ENCODE data around the gene TGFBR2. TPM values are rescaled to one million over a fixed set of nuclear protein-coding genes. Genes with fewer than 3 reads are reported as not detected.
A peak's percentile ranks its signal among the peaks of the same experiment; 100 is the strongest.

TGFBR2 gene
- total and polyA plus RNA-seq, 2 of the 13 experiments (the other 11 are each of a cell fraction or from before 2014, with no cell fraction given), result 82.2 to 187 TPM

- ATAC-seq, result no peak
- Histone ChIP-seq H4K20me1 (ENCODE audit: insufficient read depth, low read length) (peaks cover 53% of the 10 kb centered on the region), H3K27me3 (ENCODE audit: control insufficient read depth in 1 of 2, insufficient read depth in 2 of 2, low read length in 2 of 2) (no peaks in the 10 kb centered on the region), H3K9ac (ENCODE audit: insufficient read depth, low read depth, low read length) (no peak overlapping the region), H3K27ac (ENCODE audit: extremely low read length, insufficient read depth, low read length) (peak overlapping the region; percentile 24), H3K4me1 (ENCODE audit: insufficient read depth, low read length) (peaks cover 65% of the 10 kb centered on the region), H3K4me3 (replicated peaks in 1 of 3; ENCODE audit: insufficient read depth in 1 of 3, low read depth in 2 of 3, low read length in 3 of 3) (no peak overlapping the region), H3K36me3 (replicated peaks in 1 of 2; ENCODE audit: control insufficient read depth in 1 of 2, insufficient read depth in 2 of 2, low read length in 2 of 2) (peaks cover 37 to 90% of the 10 kb centered on the region in 2 experiments), H3K9me3 (ENCODE audit: low read length) (no peaks in the 10 kb centered on the region), H3K4me2 (ENCODE audit: low read depth, low read length) (no peak overlapping the region), H3K79me2 (ENCODE audit: insufficient read depth, low read length) (peaks cover 4% of the 10 kb centered on the region), H2AFZ (ENCODE audit: low read length) (no peak overlapping the region)
- in situ Hi-C loops (cut with HindIII; ENCODE audit: extremely low pct_ligation_motif_present, low pct_unique_long_range_greater_than_20kb) (no loop called here), intact Hi-C loops (cut with micrococcal nuclease; ENCODE audit: unreplicated experiment) (loop anchor here (2.0 to 10.0 kb wide), 4 partner anchors 57 to 580 kb away; no protein-coding TSS in a partner anchor)
- WGBS (ENCODE audit: low lambda C conversion rate), result 100% methylated on average over 1 of the region's 1 CpG
- ChIA-PET CTCF (ENCODE audit: low intra/inter-chr PET ratio, low total read pairs) (no interaction called here), POLR2A (interaction anchor here (0.6 to 1.0 kb wide), 2 partner anchors 25 to 433 kb away, joined by 3 to 4 read pairs; no protein-coding TSS in a partner anchor)
- BruUV-seq (replicated peaks), result no TSS peak
- DNase-seq (ENCODE audit: low spot score), result no peak
- TF ChIP-seq BRD4 (CRISPR knock-in tag; IDR thresholded peaks at IDR 0.05) (no peak), POGZ (CRISPR knock-in tag; IDR thresholded peaks at IDR 0.05) (peak; percentile 3; the same call in 1 of the 2 replicates), MTA3 (CRISPR knock-in tag; IDR thresholded peaks at IDR 0.05) (no peak), PRPF4 (IDR thresholded peaks at IDR 0.05; ENCODE audit: low read depth, low read length, poor library complexity, severe bottlenecking) (no peak), UBTF (CRISPR knock-in tag; IDR thresholded peaks at IDR 0.05) (no peak), ELF4 (CRISPR knock-in tag; IDR thresholded peaks at IDR 0.05; ENCODE audit: borderline replicate concordance) (no peak), HOXD1 (CRISPR knock-in tag; IDR thresholded peaks at IDR 0.05) (no peak), TFAP4 (IDR thresholded peaks at IDR 0.05; ENCODE audit: borderline replicate concordance, low read depth) (no peak), ZNF224 (CRISPR knock-in tag; IDR thresholded peaks at IDR 0.05) (no peak), PLSCR1 (CRISPR knock-in tag; IDR thresholded peaks at IDR 0.05; ENCODE audit: borderline replicate concordance) (no peak), NR0B2 (CRISPR knock-in tag; IDR thresholded peaks at IDR 0.05) (no peak), POLR2A (IDR thresholded peaks at IDR 0.05; ENCODE audit: insufficient read depth in 1 of 2, low read depth in 2 of 2, low read length in 2 of 2) (peak in 1 of 2 experiments; percentile 8; a peak in 1 of 4 replicates), POLR2G (IDR thresholded peaks at IDR 0.05; ENCODE audit: low read depth, low read length) (peak; percentile 56)
- no peak for FAIRE-seq
These were observed 85.5 kb downstream of the TGFBR2 start for GRCh38 chr3:30691944-30692343.

Data from HepG2 (cell line).